Measurements from ENCODE around the gene DHH. TPM values are rescaled to one million over a fixed set of nuclear protein-coding genes. Genes with fewer than 3 reads are reported as not detected.
A peak's percentile ranks its signal among the peaks of the same experiment; 100 is the strongest.

DHH gene
- total and polyA plus RNA-seq, 9 of the 15 experiments (the other 6 are each of a cell fraction or from before 2014, with no cell fraction given): 0.07 to 2.6 (median 0.54) TPM

DNA sequence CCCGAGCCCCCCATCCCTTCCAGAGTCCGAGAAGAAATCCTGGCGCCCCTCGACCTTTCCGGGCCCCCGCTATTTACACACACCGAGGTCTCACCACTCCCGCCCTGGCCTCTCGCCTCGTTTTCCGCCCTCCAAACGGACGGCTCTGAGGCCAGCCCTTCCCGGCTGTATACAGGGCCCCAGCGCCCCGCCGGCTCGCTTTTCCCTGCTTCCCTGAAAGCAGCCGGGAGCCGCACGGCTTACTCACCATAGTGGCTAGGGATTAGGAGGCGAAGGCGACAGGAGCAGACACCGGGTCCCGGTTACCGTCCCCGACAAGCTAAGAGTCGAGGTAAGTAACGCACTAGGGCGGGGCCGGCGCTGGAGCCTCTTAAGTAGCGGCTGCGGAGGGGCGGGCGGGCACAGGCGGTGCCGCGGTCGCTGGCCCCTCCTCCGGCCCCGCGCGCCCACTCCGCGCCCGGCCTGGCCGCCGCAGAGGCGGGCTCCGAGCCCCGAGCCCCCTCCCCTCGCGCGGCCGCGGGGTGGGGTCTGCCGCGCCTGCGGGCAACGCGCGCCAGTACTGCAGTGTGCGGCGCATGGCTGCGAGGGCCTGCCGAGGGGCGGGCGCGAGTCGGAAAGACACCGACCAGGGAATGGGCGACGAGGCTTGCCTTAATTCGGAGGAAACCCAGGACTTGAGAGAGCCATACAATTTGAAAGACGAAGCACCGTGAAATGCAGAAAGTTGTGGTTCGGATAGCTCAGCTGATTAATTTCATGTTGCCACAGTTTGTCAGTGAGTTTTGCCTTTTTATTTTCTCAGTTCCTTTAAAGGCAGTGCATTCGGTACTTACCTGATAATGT lies 36.7 kb upstream of the DHH start, which contains the start of gene TUBA1B (continued):
- TF ChIP-seq, protein P1, sequence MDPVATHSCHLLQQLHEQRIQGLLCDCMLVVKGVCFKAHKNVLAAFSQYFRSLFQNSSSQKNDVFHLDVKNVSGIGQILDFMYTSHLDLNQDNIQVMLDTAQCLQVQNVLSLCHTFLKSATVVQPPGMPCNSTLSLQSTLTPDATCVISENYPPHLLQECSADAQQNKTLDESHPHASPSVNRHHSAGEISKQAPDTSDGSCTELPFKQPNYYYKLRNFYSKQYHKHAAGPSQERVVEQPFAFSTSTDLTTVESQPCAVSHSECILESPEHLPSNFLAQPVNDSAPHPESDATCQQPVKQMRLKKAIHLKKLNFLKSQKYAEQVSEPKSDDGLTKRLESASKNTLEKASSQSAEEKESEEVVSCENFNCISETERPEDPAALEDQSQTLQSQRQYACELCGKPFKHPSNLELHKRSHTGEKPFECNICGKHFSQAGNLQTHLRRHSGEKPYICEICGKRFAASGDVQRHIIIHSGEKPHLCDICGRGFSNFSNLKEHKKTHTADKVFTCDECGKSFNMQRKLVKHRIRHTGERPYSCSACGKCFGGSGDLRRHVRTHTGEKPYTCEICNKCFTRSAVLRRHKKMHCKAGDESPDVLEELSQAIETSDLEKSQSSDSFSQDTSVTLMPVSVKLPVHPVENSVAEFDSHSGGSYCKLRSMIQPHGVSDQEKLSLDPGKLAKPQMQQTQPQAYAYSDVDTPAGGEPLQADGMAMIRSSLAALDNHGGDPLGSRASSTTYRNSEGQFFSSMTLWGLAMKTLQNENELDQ (CRISPR knock-in tag; IDR thresholded peaks at IDR 0.05; ENCODE audit: borderline replicate concordance): no peak
- TF ChIP-seq POLR2B (IDR thresholded peaks at IDR 0.05; ENCODE audit: low read depth, partially characterized antibody): peak; percentile 99
- no peak for TF ChIP-seq TGIF2 (CRISPR knock-in tag; IDR thresholded peaks at IDR 0.05)
- no peak for TF ChIP-seq MCM7 (IDR thresholded peaks at IDR 0.05)
- TF ChIP-seq, protein P2, sequence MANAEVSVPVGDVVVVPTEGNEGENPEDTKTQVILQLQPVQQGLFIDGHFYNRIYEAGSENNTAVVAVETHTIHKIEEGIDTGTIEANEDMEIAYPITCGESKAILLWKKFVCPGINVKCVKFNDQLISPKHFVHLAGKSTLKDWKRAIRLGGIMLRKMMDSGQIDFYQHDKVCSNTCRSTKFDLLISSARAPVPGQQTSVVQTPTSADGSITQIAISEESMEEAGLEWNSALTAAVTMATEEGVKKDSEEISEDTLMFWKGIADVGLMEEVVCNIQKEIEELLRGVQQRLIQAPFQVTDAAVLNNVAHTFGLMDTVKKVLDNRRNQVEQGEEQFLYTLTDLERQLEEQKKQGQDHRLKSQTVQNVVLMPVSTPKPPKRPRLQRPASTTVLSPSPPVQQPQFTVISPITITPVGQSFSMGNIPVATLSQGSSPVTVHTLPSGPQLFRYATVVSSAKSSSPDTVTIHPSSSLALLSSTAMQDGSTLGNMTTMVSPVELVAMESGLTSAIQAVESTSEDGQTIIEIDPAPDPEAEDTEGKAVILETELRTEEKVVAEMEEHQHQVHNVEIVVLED (CRISPR knock-in tag; IDR thresholded peaks at IDR 0.05): 0 out of 2 replicates have a peak, but pooled peaks have one; percentile 38
- no peak for TF ChIP-seq EWSR1 (IDR thresholded peaks at IDR 0.05; ENCODE audit: borderline replicate concordance, low read depth, partially characterized antibody)
- no peak for TF ChIP-seq MTF1 (CRISPR knock-in tag; IDR thresholded peaks at IDR 0.05; ENCODE audit: borderline replicate concordance)
- TF ChIP-seq, protein P3, sequence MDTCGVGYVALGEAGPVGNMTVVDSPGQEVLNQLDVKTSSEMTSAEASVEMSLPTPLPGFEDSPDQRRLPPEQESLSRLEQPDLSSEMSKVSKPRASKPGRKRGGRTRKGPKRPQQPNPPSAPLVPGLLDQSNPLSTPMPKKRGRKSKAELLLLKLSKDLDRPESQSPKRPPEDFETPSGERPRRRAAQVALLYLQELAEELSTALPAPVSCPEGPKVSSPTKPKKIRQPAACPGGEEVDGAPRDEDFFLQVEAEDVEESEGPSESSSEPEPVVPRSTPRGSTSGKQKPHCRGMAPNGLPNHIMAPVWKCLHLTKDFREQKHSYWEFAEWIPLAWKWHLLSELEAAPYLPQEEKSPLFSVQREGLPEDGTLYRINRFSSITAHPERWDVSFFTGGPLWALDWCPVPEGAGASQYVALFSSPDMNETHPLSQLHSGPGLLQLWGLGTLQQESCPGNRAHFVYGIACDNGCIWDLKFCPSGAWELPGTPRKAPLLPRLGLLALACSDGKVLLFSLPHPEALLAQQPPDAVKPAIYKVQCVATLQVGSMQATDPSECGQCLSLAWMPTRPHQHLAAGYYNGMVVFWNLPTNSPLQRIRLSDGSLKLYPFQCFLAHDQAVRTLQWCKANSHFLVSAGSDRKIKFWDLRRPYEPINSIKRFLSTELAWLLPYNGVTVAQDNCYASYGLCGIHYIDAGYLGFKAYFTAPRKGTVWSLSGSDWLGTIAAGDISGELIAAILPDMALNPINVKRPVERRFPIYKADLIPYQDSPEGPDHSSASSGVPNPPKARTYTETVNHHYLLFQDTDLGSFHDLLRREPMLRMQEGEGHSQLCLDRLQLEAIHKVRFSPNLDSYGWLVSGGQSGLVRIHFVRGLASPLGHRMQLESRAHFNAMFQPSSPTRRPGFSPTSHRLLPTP (IDR thresholded peaks at IDR 0.05; ENCODE audit: borderline replicate concordance, extremely low read depth, insufficient read length): no peak
- no peak for TF ChIP-seq CBX2 (IDR thresholded peaks at IDR 0.05; ENCODE audit: insufficient read depth, low read length, poor library complexity, severe bottlenecking)
- peak; percentile 82 to 86 for TF ChIP-seq NRF1 (conservative IDR thresholded peaks at IDR 0.05 in 1 of 2, IDR thresholded peaks at IDR 0.05 in 1 of 2)
- TF ChIP-seq, protein P4, sequence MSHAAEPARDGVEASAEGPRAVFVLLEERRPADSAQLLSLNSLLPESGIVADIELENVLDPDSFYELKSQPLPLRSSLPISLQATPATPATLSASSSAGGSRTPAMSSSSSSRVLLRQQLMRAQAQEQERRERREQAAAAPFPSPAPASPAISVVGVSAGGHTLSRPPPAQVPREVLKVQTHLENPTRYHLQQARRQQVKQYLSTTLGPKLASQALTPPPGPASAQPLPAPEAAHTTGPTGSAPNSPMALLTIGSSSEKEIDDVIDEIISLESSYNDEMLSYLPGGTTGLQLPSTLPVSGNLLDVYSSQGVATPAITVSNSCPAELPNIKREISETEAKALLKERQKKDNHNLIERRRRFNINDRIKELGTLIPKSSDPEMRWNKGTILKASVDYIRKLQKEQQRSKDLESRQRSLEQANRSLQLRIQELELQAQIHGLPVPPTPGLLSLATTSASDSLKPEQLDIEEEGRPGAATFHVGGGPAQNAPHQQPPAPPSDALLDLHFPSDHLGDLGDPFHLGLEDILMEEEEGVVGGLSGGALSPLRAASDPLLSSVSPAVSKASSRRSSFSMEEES (CRISPR knock-in tag; IDR thresholded peaks at IDR 0.05): no peak
- peak; percentile 97 for TF ChIP-seq PRPF4 (IDR thresholded peaks at IDR 0.05; ENCODE audit: insufficient read depth, low read depth, low read length, poor library complexity, severe bottlenecking)
- peak; percentile 87 for TF ChIP-seq MBD2 (IDR thresholded peaks at IDR 0.05; ENCODE audit: borderline replicate concordance, low read depth)
- TF ChIP-seq, protein P5, sequence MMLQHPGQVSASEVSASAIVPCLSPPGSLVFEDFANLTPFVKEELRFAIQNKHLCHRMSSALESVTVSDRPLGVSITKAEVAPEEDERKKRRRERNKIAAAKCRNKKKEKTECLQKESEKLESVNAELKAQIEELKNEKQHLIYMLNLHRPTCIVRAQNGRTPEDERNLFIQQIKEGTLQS (IDR thresholded peaks at IDR 0.05): no peak
- TF ChIP-seq, protein P5 (CRISPR knock-in tag; conservative IDR thresholded peaks at IDR 0.05): peak; percentile 56; the same call in 1 of the 2 replicates
- TF ChIP-seq ELF1 (tag; IDR thresholded peaks at IDR 0.05): no peak
